IPS DF 19.7 (cell line): ENCODE data around the gene ARL8B.
"Not testable (repeated sequence)": the region's sequence is repeated elsewhere in the genome, so short reads cannot be mapped to it uniquely, and the experiment has no call there.

Experiments
- DNase-seq: peaks from one replicate; pipeline ENCODE4 v3.0.0-alpha.2; 2013; ENCODE audit warnings: low read depth, low spot score

ARL8B gene

DNA sequence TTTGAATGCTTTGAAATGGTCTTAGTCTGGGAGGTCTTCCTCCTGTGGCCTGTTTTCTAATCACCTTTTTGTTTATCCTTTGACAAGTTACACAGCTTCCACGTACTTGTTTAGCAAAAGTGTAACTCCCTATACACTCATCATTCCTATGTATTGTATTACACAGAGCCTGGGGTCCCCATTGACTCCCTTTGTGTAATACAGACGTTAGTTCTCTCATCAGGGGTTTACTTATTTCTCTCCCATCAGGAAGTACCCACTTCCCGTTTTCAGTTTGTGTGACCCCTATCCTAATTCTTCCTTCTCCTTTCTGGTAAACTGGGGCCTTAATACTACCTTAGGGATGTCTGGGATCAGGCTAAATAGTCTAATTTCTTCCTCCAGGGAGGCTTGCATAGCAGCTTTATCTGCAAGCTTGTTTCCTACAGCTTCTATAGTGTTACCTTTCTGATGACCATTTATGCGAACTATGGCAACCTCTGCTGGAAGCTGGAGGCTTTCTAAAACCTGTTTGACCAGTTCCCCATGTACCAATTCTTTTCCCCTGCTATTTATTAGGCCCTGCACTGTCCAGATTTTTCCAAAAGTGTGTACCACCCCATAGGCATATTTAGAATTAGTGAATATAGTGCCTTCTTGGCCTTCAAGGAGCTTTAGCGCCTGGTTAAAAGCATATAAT lies 22.4 kb downstream of the ARL8B start:
- DNase-seq: no peak

DNA sequence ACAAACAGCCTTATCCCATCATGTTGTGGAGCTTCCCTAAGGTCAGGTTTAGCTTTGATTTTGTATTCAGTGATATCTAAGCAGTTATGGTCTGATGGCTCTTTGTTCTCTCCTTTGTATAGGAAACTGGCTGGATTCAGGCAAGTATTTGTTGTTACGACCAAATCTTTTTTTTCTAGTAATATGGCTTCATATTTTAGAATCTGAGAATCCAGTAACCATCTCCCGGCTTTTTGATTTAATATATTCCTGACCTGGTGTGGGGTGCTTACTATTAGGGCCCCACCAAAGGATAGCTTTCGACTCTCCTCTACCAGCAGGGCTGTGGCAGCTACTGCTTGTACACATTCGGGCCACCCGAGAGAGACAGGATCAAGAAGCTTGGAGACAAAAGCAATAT lies 23.0 kb downstream of the ARL8B start:
- no peak for DNase-seq

DNA sequence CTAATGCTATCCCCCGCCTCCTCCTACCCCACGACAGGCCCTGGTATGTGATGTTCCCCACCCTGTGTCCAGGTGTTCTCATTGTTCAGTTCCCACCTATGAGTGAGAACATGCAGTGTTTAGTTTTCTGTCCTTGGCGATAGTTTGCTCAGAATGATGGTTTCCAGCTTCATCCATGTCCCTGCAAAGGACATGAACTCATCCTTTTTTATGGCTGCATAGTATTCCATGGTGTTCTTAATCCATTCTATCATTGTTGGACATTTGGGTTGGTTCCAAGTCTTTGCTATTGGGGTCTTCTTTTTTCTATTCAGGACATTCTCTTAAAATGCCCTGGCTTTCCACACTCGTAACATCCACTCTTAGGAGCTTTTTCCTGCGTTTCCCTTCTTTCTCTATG lies 25.1 kb downstream of the ARL8B start:
- DNase-seq: not testable (repeated sequence)

DNA sequence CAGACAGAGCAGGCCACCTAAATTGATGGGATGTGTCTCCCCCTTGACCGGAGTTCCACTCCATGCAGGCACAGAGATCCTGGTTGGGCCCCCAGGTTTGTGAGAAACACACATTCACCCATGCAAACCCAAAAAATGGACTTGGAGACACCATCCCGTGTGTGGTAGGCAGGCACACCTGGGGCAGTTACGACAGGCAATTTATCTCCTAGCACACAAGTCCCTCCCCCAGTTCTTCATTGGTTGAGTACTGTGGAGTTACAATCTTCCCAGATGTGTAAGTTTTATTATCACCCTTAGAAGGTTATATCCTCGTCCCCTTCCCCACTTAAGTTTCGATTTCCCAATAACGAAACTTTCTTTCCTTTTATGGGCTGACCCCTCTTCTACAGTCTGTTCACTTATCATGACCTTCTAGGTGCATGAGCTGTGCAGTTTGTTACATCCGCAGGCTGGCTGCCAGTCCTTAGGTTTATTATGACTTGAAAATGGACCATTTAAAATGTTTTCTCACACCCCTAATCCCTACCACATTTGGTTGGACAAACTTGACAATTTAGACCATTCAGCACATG lies 27.3 kb downstream of the ARL8B start:
- no peak for DNase-seq

DNA sequence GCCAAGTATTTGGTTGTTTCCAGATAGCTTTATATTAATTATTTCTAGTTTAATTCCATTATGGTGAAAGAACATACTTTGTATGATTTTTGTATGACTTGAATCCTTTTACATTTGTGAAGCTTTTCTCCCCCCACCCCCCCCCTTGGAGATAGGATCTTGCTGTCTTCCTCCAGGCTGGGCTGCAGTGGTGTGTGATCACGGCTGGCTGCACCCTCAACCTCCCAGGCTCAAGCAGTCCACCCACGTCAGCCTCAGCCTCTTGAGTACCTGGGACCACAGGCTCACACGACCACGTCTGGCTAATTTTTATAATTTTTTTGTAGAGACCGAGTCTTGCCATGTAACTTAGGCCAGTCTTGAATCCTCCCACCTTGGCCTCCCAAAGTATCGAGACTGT lies 29.5 kb downstream of the ARL8B start:
- no peak for DNase-seq

DNA sequence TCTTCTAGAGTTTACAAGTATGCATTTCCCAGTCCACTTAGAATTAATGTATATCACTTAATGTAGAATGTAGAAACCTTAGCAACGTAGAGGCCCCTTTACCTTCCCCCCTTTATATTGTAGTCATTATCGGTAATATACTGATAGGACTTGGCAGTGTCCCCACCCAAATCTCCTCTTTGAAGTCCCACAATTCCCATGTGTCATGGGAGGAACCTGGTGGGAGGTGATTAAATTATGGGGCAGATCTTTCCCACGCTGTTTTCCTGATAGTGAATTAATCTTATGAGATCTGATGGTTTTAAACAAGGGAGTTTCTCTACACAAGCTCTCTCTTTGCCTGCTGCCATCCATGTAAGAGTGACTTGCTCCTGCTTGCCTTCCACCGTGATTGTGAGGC lies 31.0 kb downstream of the ARL8B start:
- no peak for DNase-seq

DNA sequence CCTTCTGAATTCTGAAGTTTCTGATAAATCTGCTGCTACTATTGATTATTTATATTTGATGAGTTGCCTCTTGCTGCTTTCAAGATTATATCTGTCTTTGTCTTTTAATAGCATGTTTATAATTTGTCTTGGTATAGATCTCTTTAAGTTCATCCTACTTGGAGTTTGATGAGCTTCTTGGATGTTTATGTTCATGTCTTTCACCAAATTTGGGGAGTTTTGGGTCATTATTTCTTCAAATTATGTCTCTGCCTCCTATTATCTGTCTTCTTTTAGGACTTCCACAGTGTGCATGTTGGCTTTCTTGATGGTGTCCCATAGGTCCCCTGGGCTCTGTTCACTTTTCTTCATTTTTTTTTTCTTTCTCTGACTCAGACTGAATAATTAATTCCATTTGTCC lies 33.1 kb downstream of the ARL8B start:
- no peak for DNase-seq

DNA sequence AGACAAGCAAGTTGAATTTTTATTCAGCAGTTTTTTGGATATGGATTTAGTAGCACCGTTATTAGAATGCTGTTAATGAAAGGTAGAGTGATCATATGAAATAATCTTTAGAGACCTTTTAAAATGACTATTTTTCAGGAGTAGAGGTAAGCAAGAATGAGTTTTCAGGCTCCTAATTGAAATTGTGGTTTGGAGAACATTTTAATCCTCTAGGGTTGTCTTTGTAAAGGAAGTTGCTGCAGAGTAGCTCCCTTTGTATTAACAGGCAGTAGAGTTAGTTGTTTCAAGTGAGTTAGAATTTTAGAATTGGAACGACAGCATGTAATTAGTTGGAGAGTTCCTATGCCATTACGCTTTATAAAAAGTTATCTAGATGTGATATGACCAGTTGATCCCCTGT lies 38.2 kb downstream of the ARL8B start:
- DNase-seq: no peak

DNA sequence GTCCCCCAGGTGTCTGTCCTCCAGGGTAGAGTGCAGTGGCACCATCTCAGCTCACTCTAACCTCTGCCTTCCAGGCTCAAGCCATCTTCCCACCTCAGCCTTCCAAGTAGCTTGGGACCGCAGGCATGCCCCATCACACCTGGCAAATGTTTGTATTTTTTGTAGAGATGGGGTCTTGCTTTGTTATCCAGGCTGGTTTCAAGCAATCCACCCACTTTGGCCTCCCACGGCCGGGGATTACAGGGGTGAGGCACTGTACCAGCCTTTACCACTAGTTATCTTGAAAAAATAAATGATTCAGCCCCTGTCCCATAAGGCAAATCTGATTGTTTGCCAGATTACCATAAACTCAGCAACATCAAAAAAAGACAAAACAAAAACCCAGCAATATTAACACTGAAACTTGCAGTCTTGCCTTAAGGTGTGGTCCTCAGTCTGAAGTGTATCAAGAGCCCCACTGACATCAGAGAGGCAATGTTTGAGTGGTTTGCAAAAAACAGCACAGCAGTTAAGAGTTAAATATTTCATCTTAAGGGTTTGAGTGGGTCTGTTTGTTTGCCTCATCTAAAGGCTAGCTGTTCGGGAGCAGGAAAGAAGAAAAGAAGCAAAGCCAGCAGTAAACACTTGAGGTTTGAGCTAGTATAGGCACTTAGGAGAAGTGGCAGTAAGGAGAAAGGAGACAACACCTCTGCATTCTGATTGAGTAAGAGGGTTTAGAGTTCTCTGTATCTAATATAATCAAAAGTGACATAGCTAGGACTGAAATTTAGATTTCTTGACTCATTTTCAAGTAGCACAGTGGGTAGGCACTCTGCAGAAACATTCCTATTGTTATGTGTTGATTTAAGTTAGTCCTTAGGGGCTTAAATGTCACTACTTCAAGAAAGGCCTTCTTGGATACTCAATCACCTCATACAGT lies 39.1 kb downstream of the ARL8B start:
- DNase-seq: no peak

DNA sequence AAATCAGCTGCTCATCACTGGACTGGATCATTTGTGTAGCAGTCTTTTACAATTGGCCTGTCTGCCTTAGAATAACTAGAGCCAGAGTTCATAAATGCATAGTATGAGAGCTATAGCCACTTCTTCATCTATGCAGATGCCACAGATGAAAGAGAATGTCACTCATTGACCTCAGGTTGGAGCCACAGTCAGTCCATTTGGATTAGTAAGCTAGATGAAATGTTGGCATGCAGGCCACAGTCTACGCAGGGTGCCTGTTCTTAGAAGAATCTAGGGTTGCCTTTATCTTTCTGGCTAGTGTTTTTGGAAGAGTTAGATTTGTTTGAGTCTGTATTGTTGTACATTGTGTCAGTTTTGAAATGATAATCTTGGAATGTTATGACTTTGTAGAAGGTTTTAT lies 40.0 kb downstream of the ARL8B start:
- no peak for DNase-seq

DNA sequence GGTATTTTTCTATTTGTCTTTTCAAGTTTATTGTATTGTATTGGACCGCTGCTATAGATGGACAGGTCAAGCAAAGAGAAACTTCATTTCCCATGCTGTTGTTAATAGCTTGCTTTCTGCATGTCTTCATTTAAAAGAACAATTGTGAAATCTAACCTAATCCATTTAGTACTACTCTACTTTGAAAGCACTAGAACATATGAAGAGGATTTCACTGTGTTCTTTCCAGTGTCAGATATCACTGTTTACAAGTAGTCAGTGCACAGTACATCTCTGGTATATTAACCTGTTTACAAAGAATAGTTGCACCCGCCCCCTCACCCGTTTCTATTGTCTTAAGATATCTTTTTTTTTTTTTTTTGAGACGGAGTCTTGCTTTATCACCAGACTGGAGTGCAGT lies 43.6 kb downstream of the ARL8B start:
- DNase-seq: no peak

DNA sequence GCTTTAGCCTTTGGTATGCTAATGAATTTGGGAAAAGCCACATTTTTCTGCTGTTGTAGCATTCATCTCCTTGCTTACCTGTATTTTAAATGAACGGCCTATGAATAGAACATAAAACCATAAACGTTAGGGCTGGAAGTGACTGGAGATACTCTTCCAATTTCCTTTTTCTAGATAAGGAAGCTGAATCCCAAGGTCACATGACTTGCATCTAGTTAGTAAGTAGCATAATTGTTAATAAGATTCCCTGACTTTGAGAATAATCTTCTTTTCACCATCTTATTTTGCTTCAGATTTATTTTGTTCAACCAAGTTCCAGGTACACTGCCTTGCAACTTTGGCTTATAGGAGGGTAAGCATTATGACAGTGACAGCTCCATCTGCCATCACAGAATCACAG lies 44.8 kb downstream of the ARL8B start:
- no peak for DNase-seq

DNA sequence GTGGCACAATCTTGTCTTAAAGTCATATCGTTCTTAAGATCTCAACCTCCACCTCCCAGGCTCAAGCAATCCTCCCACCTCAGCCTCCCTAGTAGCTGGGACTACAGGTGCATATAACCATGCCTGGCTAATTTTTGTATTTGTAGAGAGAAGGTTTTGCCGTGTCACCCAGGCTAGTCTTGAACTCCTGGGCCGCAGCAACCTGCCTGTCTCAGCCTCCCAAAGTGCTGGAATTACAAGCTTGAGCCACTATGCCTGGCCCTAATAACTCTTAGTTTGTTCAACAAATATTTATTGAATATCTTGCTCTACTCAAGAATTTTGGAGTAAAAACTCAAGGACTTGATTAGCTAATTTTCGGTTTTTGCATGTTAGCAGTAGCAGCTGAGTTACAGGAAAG lies 46.0 kb downstream of the ARL8B start:
- DNase-seq: no peak

DNA sequence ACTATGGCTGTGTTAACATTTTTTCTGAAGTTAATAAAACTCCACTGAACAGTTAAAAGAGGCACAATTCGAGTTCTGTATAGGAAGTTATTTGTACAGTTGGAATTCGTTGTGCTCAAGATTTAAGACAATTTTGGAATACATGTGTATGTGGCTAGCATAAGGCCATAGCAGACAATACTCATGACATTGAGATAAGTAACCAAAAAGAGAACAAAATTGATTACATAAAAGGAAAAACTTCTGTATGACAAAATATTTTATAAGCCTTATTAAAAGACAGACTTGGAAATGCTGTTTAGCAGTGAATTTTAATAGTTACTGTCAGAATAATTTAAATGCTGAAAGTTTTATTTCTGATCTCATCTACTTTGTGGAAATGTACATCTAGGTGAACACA lies 47.7 kb downstream of the ARL8B start:
- DNase-seq: no peak

DNA sequence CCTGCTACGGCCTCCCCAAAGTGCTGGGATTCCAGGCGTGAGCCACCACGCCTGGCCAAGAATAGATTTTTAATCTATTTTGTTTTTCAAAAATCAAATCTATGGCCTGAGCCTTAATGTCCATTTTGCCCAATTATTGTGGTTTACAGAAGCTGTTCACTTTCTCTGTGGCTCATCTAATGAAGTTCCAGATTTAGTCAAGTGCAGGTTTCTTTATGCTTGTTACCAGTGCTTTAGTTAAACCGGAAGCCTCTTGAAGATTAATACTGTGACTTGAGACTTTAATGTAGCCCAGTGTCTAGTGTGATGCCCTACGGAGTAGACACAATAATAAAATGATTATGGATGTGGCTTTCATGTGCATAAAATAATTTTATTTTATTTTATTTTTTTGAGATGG lies 48.9 kb downstream of the ARL8B start:
- DNase-seq: no peak

DNA sequence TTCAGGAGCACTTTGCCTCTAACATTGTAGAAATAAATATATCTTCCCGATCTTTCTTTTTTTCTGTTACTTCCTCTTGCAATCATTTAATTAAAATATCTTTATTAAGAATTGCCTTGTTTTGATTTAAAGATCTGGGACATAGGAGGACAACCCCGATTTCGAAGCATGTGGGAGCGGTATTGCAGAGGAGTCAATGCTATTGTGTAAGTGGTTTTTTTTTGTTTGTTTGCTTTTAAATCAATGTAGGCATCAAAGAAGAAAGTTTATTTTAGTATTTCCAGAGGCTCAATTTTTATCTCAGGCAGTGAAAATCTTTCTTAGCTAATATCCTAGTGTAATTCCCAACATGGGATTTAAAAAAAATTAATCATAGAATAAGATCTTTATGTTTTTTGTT lies 49.9 kb downstream of the ARL8B start:
- DNase-seq: no peak

DNA sequence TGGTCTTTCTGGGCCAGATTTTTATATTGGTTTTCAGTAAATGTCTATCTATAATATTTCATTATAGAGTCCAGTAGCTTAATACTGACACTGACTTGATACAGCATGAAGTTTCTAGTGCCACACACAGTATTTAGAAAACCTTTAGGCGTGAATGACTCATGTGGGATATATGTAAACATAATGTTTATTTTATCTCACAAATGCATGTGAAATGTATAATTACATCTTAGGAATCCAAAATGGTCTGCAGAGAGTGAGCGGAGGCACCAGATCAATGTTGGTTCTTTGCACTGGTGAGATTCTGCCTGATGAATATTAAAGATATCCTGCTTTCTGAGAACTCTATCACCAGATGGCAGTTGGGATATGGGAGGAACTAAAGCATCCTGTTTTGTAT lies 56.9 kb downstream of the ARL8B start:
- not testable (repeated sequence) for DNase-seq

DNA sequence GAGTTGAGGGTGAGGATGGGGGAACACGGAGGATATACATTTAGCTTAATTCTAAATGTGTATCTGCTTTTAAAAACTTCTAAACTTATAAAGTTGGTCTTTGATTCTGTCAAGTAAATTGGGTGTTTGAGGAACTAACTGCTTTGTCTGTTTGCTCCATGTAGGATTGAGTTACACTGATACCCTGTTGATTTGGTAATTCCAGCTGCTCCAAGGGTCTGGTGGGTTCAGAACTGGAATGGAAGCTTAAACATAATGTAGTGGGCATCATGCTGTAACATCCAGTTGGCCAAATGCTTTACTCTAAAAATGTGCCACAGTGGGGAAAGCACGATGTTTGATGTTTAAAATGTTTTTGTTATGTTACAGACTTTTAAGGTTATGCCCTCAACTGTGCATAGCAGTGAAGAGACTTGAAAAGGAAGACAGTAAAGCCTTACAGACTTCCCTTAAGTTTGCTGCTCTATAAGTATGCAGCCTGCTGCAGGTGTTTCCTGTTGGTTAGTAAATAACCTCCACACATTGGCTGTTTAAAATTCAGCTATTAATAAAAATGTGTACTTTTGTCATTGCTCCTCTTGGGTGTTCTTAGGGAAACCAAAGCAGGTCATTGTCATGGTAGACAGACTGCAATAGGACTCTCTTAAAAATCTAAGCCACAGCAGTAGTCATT lies 59.5 kb downstream of the ARL8B start:
- DNase-seq: no peak

DNA sequence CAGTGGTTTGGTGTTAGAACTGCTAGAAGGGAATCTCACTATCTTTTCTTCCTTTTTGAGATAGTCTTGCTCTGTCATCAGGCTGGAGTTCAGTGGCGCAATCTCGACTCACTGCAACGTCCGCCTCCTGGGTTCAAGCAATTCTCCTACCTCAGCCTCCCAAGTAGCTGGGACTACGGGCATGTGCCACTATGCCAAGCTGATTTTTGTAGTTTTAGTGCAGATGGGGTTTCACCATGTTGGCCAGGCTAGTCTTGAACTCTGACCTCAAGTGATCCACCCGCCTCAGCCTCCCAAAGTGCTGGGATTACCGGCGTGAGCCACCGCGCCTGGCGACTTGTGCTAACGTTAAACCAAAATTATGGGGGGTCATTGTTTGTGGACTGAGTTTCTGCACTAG lies 61.6 kb downstream of the ARL8B start:
- not testable (repeated sequence) for DNase-seq

DNA sequence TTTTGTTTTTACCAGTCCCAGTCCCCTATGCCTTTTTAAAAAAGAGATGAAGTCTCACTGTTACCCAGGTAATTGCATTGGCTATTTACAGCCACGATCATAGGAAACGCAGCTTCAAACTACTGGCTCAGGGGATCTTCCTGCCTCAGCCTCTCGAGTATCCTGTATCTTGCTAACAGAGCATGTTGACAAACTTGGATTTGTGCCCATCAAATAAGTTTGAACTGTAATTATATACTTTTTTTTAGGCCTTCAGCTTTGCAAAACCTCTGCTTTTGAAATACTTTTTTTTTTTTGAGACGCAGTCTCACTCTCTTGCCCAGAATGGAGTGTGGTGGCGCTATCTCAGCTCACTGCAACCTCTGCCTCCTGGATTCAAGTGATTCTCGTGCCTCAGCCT lies 62.4 kb downstream of the ARL8B start:
- no peak for DNase-seq

DNA sequence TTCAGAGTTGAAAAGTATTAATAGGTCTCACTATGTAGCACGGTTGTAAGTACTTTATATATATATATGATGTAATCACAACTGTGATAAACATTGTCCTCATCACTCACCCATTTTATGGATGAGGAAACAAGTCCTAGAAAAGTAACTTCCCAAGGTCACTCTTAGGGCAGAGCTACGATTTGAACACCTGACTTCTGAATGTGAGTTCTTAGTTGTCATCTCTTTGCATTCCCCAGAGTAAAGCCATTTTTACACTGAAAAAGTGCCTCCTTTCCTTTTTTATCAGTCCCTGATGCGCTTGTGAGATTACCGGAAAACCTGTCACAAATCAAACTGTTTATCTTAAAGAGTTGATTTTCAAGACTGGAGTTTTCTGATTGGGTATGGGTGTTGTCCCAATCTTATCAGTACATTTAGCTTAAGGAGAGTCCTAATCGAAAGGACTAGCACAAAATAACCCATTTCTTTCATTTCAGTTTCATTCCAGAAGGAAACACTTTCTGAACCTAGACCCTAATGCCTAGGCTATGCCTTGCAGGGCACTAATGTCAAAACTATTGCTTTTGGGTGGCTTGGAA lies 63.1 kb downstream of the ARL8B start:
- no peak for DNase-seq
